Aorta (tissue), 5 donors: ENCODE data around the gene MAN2A2. TPM values are rescaled to one million over a fixed set of nuclear protein-coding genes. Genes with fewer than 3 reads are reported as not detected.

Experiments used
- ATAC-seq: fragments of 200-7000 bp; cut with Tn5 transposase; one replicate; pipeline ENCODE4 v1.9.1; 2022; ENCODE audit warnings: moderate library complexity; ENCODE audit not compliant: low FRiP score
- DNase-seq, 2 donors: peaks; one replicate each; pipeline ENCODE4 v3.0.0-alpha.2; 2020
- H3K27ac ChIP-seq, 2 donors: one replicate each; pipeline ENCODE4 v1.5.1; 2013; ENCODE audit warnings: low read length in 2 of 2, mild to moderate bottlenecking in 2 of 2, moderate library complexity in 2 of 2, control low read depth in 1 of 2, inconsistent platforms in 1 of 2, low read depth in 1 of 2
- H3K27me3 ChIP-seq, 2 donors: one replicate each; pipeline ENCODE4 v1.6.1; 2013; ENCODE audit warnings: control low read depth in 1 of 2, low read length in 1 of 2, mild to moderate bottlenecking in 1 of 2, moderate library complexity in 1 of 2; ENCODE audit not compliant: insufficient read depth in 2 of 2, control insufficient read depth in 1 of 2
- H3K36me3 ChIP-seq, 2 donors: one replicate each; pipeline ENCODE4 v1.6.1; 2013; ENCODE audit warnings: control low read depth in 1 of 2, low read length in 1 of 2, mild to moderate bottlenecking in 1 of 2; ENCODE audit not compliant: insufficient read depth in 2 of 2, control insufficient read depth in 1 of 2
- H3K4me1 ChIP-seq, 2 donors: one replicate each; pipeline ENCODE4 v1.6.1; 2013; ENCODE audit warnings: low read length in 2 of 2, control low read depth in 1 of 2, mild to moderate bottlenecking in 1 of 2, moderate library complexity in 1 of 2; ENCODE audit not compliant: insufficient read depth in 2 of 2, control insufficient read depth in 1 of 2
- H3K4me3 ChIP-seq, 2 donors: one replicate each; pipeline ENCODE4 v1.5.1; 2013; ENCODE audit warnings: low read length in 2 of 2, control low read depth in 1 of 2, mild to moderate bottlenecking in 1 of 2
- H3K9me3 ChIP-seq: one replicate; pipeline ENCODE4 v1.6.1; 2013; ENCODE audit warnings: mild to moderate bottlenecking, low read length; ENCODE audit not compliant: control insufficient read depth
- WGBS, 2 donors: extraction: QIAGEN DNeasy Blood & Tissue Kit; methylation state at CpG; one replicate each; pipeline ENCODE4 v1.1.7; 2013; 5-methylcytosine and 5-hydroxymethylcytosine counted together
- intact Hi-C, 2 donors: fragments of 100-400 bp; cut with DNase I; formaldehyde crosslinking; loops; one replicate each; pipeline versions ENCODE4 v1.14.2 to v1.15.0; 2022
- polyA plus RNA-seq, 2 donors: library from polyadenylated mRNA; stranded (reverse); fragments of 200-250 nt; gene quantifications; one replicate each; pipeline ENCODE4 v1.2.3, GENCODE V29; 2013
- total RNA-seq, 2 donors: library from RNA; stranded (reverse); fragmentation: NEBNext Ultra II Directional; extraction: Animal tissue kit (Norgen Biotek cat#: 25700); gene quantifications; one replicate each; pipeline ENCODE4 v1.2.1, GENCODE V29; 2021
- donor health status: healthy with polysubstance abuse.
- donor health status: Bipolar disorder and iron deficiency.
- donor health status: DM: no; HTN: no; CAD: no.
- donor health status: DM: no; HTN: no; CAD: no.
- donor health status: DM: yes; HTN: yes; CAD: no.

The MAN2A2 gene
- total and polyA plus RNA-seq, 4 donors, result 19.2 to 82.4 (median 52.9) TPM

DNA sequence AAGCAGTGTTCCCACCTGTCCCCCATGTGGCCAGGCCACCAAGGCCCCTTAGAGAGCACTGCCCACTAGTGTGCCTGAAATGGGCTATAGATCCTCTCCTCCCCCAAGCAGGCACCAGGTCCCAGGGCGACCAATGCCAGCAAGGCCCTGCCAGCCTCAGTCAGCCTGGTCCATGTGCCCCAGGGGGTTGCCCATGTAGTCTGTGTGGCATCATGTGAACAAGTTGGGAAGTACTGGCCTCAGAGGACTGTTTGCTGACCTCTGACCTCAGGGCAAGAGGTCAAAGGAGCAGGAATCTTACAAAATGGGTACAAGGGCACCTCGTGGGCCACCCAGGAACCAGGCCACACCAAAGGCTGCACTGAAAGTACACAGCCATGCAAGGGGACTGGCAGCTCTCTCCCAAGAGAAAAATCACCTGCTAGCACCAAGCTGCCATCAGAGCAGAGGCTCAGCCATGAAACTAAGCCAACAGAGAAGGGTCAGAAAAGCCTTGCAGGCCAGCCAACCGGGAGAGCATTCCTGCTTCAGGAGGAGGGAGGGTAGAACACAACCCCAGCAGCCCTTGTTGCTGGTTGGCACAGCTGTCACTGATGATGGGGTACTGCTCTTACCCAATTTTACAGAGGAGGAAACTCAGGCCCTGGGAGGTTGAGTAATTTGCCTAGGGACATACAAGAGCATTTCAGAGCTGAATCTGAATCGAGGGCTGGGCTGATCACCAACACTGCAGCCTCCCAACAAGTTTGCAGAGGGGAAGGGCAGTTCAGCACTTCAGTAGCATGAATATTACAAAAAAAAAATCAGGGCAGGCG lies 39.9 kb upstream of the MAN2A2 start:
- H3K27ac ChIP-seq, result no peak overlapping the region

DNA sequence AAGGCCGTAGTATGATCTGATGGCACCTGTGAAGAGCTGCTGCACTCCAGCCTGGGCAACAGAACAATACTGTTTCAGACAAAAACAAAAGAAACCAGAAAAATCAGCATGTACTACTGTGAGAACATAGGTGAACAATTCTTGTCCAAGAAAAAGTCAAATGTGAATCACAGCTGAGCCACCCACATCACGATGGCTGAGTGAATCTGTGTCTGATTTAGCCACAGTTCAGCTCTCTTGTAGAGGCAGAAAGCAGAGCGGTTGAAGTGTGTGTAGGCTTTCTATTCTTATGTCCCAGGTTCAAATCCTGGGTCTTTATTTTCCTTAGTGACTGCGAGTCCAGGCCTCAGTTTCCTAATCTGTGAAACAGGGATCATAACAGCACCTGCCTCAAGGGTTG lies 39.1 kb upstream of the MAN2A2 start:
- H3K9me3 ChIP-seq, result no peaks in the 10 kb centered on the region
- DNase-seq (no peak), ATAC-seq (no peak)
- H3K4me3 ChIP-seq, result no peak overlapping the region
- no peaks in the 10 kb centered on the region for H3K4me1 ChIP-seq
- H3K27me3 ChIP-seq, result no peaks in the 10 kb centered on the region
- H3K27ac ChIP-seq, result no peak overlapping the region
- intact Hi-C loops, result no loop called here
- 88 to 92% methylated on average over 4 of the region's 4 CpGs for WGBS, 2 donors
- H3K36me3 ChIP-seq, result no peaks in the 10 kb centered on the region

More for the DNA sequence above, 39.9 kb upstream of the MAN2A2 start:
- no peaks in the 10 kb centered on the region for H3K27me3 ChIP-seq
- no peaks in the 10 kb centered on the region for H3K36me3 ChIP-seq
- no peaks in the 10 kb centered on the region for H3K9me3 ChIP-seq
- ATAC-seq, result peak; percentile 48
- intact Hi-C loops, result no loop called here
- 73 to 78% methylated on average over 5 of the region's 5 CpGs for WGBS, 2 donors
- H3K4me3 ChIP-seq, result no peak overlapping the region
- DNase-seq, result no peak
- no peaks in the 10 kb centered on the region for H3K4me1 ChIP-seq

DNA sequence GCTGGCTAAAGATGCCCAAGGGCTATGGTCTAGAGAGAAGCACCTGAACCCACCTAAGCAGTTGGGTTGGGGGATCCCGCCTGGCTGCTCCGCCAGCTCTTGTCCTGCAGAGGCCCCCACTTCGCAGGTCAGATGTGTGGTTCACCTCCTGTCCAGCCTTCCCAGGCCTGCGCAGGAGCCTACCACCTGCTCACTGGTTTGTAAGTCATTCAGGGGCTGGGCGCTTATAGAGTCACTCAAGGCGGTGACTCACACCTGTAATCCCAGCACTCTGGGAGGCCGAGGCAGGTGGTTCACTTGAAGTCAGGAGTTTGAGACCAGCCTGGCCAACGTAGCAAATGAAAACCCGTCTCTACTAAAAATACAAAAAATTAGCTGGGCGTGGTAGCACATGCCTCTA lies 38.6 kb upstream of the MAN2A2 start:
- ATAC-seq, result no peak
- no peaks in the 10 kb centered on the region for H3K9me3 ChIP-seq
- H3K27ac ChIP-seq, result no peak overlapping the region
- no peak overlapping the region for H3K4me3 ChIP-seq
- 90 to 94% methylated on average over 10 of the region's 10 CpGs for WGBS, 2 donors
- no peak for DNase-seq
- intact Hi-C loops, result no loop called here
- no peaks in the 10 kb centered on the region for H3K36me3 ChIP-seq
- H3K4me1 ChIP-seq, result no peaks in the 10 kb centered on the region
- H3K27me3 ChIP-seq, result no peaks in the 10 kb centered on the region

DNA sequence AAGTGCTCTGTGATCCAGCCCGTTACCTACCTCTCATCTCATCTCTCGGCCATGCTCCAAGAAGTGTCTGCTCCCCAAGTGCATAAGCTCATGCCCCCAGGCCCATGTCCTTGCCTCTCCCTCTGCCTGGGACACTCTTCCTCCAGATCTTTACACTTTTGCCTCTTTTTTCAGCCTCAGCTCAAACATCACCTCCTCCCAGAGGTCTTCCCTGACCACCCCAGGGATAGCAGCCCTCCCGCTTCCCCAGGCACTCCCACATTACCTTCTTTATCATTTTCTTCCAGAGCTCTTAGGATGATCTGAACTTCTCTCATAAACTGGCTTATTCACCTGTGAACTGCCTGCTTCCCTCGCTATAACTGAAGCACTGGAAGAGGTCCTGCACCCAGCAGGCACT lies 37.4 kb upstream of the MAN2A2 start:
- Histone ChIP-seq H3K9me3 (no peaks in the 10 kb centered on the region), H3K36me3 (no peaks in the 10 kb centered on the region), H3K27me3 (no peaks in the 10 kb centered on the region), H3K27ac (no peak overlapping the region), H3K4me1 (peaks cover 1 to 2% of the 10 kb centered on the region in 2 donors), H3K4me3 (no peak overlapping the region)
- ATAC-seq, result no peak
- DNase-seq, result no peak
- intact Hi-C loops, result no loop called here
- 92 to 95% methylated on average over 4 of the region's 4 CpGs for WGBS, 2 donors

DNA sequence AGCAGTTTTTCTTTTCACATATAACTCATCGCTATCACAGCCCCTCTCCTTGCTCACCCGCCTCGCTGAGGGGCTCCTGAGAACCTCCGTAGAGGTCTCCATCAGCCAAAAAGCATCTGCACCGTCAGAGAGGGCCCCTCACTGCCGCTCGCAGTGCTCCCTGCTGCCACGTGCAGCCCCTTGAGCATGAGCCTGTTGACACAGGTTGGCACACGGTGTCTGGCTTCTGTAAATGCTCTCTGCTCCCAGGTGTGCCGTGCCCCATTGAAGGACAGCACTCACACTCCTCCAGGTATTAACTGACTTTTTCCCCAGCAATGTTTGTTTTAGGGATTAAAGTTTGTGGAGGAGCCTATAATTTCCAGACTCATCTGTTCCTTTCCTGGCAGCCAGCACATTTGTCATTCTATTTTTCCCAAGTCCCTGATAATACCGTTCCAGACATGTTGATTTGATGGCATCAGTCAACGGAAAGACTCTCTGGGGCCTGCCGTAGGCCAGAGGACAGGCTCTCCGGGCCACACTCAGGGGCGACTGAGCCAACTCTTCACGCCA lies 36.9 kb upstream of the MAN2A2 start:
- intact Hi-C loops, result no loop called here
- no peaks in the 10 kb centered on the region for H3K36me3 ChIP-seq
- no peaks in the 10 kb centered on the region for H3K27me3 ChIP-seq
- ATAC-seq (no peak), DNase-seq (no peak)
- no peaks in the 10 kb centered on the region for H3K9me3 ChIP-seq
- no peak overlapping the region for H3K4me3 ChIP-seq
- WGBS, 2 donors, result 54 to 59% methylated on average over 16 of the region's 16 CpGs
- H3K4me1 ChIP-seq, result peaks cover 1 to 2% of the 10 kb centered on the region in 2 donors
- no peak overlapping the region for H3K27ac ChIP-seq

DNA sequence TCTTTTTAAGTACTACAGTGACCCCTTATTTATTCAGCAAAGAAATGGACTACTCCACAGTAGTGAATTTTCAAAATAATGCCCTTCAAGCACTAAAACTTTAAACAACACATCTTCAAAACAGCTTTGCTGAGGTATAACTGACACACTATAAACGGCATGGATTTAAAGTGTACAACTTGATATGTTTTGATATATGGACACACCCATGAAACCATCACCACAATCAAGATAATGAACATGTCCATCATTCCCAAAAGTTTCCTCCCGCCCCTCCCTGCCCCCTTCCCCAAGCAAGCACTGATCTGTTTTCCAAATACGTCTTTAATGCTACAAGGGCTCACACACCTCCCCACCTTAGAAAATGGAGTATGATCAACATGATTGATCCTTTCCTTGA lies 36.3 kb upstream of the MAN2A2 start:
- no peak overlapping the region for H3K4me3 ChIP-seq
- WGBS, 2 donors, result 80 to 81% methylated on average over 3 of the region's 3 CpGs
- no peaks in the 10 kb centered on the region for H3K9me3 ChIP-seq
- intact Hi-C loops, result no loop called here
- peaks cover 1 to 2% of the 10 kb centered on the region in 2 donors for H3K4me1 ChIP-seq
- no peak for DNase-seq
- ATAC-seq, result no peak
- no peaks in the 10 kb centered on the region for H3K36me3 ChIP-seq
- no peak overlapping the region for H3K27ac ChIP-seq
- no peaks in the 10 kb centered on the region for H3K27me3 ChIP-seq

DNA sequence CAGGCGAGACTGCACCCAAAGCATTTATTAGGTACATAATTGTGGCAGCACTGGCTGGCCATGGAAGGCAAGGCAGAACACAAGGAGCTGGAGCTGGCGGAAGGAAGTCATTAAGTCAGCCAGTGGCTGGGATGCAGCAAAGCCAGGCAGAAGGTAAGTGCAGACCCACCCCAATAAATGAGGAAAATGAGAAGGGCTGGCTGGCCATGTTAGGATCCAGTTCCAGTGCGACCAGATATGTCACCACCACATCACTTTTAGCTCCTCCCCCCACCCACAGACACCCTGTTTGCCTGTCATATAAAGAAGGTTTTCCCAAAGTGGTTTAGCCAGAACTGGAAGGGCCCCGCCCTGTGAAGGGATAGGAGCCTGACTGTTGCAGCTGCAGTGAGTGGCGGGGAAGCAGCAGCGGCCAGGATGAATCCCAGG lies 34.8 kb upstream of the MAN2A2 start, which contains the start of gene FURIN:
Gene FURIN, plus strand, starts transcription at position 328 of the 429 bp plus-strand sequence. CDS start 7,153 bp downstream, outside the sequence.
- Histone ChIP-seq H3K9me3 (no peaks in the 10 kb centered on the region), H3K27ac (peak within 1 kb of the TSS in 1 of 2 donors; percentile 57), H3K36me3 (no peaks in the 10 kb centered on the region), H3K27me3 (no peaks in the 10 kb centered on the region), H3K4me1 (peaks cover 1 to 2% of the 10 kb centered on the region in 2 donors), H3K4me3 (no peak within 1 kb of the TSS)
- ATAC-seq (no peak), DNase-seq (no peak)
- intact Hi-C loops, result no loop called here
- 91 to 95% methylated on average over 6 of the region's 6 CpGs for WGBS, 2 donors

DNA sequence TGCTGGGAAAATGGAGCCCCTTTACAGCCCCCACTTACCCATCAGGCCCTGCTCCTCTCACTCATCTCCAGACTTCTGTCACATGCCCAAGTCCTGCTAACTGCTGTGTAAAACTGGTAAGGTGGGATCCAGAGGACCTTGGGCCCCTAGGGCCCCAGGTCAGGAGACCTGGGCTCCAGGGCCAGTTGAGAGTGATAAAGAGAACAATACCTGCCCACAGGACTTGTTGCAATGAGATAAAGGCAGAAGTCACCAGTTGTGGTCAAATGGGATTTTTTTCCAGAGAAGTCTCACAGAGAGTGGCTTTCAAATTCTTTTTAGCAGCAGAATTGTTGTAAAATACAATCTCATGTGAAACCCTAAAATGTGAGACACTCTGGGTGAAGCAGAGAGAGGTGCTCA lies 34.0 kb upstream of the MAN2A2 start:
- H3K27ac ChIP-seq, result peak overlapping the region in 1 of 2 donors; percentile 57
- no peaks in the 10 kb centered on the region for H3K27me3 ChIP-seq
- intact Hi-C loops, result no loop called here
- no peaks in the 10 kb centered on the region for H3K9me3 ChIP-seq
- H3K4me1 ChIP-seq, result peaks cover 1 to 2% of the 10 kb centered on the region in 2 donors
- no peaks in the 10 kb centered on the region for H3K36me3 ChIP-seq
- DNase-seq, result no peak
- ATAC-seq, result no peak
- H3K4me3 ChIP-seq, result no peak overlapping the region
